Esophagus squamous epithelium (tissue), 4 donors: Measurements from ENCODE around the gene OOSP2.

ENCODE experiments used
- POLR2A ChIP-seq, 4 donors: fragments of 450-650 bp; IDR thresholded peaks; one replicate each; pipeline ENCODE4 v1.6.1; 2017; ENCODE audit warnings: antibody characterized with exemption in 4 of 4, mild to moderate bottlenecking in 4 of 4, moderate library complexity in 3 of 4
- TF ChIP-seq, protein P1 (sequence below), 6 experiments: fragments of 450-650 bp in 4 of 6; fragments of 200-600 bp in 2 of 6; sonication (generic) in 2 of 6; IDR thresholded peaks; one replicate each; pipeline ENCODE4 v1.5.1; 2016 to 2019; ENCODE audit warnings: antibody characterized with exemption in 6 of 6, mild to moderate bottlenecking in 4 of 6, moderate library complexity in 4 of 6

DNA sequence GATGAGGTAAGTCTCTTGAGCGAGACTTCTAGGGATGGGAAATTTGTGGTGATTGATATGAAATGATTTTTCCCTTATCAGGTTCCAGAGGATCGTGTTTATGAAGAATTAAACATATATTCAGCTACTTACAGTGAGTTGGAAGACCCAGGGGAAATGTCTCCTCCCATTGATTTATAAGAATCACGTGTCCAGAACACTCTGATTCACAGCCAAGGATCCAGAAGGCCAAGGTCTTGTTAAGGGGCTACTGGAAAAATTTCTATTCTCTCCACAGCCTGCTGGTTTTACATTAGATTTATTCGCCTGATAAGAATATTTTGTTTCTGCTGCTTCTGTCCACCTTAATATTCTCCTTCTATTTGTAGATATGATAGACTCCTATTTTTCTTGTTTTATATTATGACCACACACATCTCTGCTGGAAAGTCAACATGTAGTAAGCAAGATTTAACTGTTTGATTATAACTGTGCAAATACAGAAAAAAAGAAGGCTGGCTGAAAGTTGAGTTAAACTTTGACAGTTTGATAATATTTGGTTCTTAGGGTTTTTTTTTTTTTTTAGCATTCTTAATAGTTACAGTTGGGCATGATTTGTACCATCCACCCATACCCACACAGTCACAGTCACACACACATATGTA is 55.4 kb downstream of the OOSP2 start:
- TF ChIP-seq POLR2A (IDR thresholded peaks at IDR 0.05), result no peak
- TF ChIP-seq, protein P1, sequence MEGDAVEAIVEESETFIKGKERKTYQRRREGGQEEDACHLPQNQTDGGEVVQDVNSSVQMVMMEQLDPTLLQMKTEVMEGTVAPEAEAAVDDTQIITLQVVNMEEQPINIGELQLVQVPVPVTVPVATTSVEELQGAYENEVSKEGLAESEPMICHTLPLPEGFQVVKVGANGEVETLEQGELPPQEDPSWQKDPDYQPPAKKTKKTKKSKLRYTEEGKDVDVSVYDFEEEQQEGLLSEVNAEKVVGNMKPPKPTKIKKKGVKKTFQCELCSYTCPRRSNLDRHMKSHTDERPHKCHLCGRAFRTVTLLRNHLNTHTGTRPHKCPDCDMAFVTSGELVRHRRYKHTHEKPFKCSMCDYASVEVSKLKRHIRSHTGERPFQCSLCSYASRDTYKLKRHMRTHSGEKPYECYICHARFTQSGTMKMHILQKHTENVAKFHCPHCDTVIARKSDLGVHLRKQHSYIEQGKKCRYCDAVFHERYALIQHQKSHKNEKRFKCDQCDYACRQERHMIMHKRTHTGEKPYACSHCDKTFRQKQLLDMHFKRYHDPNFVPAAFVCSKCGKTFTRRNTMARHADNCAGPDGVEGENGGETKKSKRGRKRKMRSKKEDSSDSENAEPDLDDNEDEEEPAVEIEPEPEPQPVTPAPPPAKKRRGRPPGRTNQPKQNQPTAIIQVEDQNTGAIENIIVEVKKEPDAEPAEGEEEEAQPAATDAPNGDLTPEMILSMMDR (IDR thresholded peaks at IDR 0.05), result no peak
